CD4-positive, alpha-beta T cell treated with Interleukin-10 for 1 hour (primary cell): ENCODE measurements around the gene DNAJB1.
A peak's percentile ranks its signal among the peaks of the same experiment; 100 is the strongest.

ENCODE experiments used
- DNase-seq: peaks from one replicate; pipeline ENCODE4 v3.0.0-alpha.2; 2020

DNAJB1 gene

GRCh38 chr19:14494910-14495671, 23.1 kb downstream of the DNAJB1 start:
- DNase-seq, result no peak

GRCh38 chr19:14494411-14494810, 23.8 kb downstream of the DNAJB1 start:
- DNase-seq, result no peak

- DNase-seq, result no peak
Measured at GRCh38 chr19:14492756-14493337, 25.4 kb downstream of the DNAJB1 start.

- no peak for DNase-seq
Measured at GRCh38 chr19:14487370-14488125, 30.6 kb downstream of the DNAJB1 start.

- no peak for DNase-seq
Measured at GRCh38 chr19:14482172-14482941, 35.8 kb downstream of the DNAJB1 start.

- DNase-seq, result no peak
Measured at GRCh38 chr19:14480700-14481079, 37.5 kb downstream of the DNAJB1 start.

- DNase-seq, result peak; percentile 76
Measured at GRCh38 chr19:14479975-14480699, 38.1 kb downstream of the DNAJB1 start.

GRCh38 chr19:14479309-14479974, 38.8 kb downstream of the DNAJB1 start:
- DNase-seq, result no peak

- no peak for DNase-seq
Measured at GRCh38 chr19:14478113-14478545, 40.1 kb downstream of the DNAJB1 start.

- no peak for DNase-seq
Measured at GRCh38 chr19:14477418-14478112, 40.6 kb downstream of the DNAJB1 start.

GRCh38 chr19:14476673-14477401, 41.4 kb downstream of the DNAJB1 start:
- peak; percentile 77 for DNase-seq

- DNase-seq, result no peak
Measured at GRCh38 chr19:14476327-14476672, 41.9 kb downstream of the DNAJB1 start.

- DNase-seq, result peak; percentile 30
Measured at GRCh38 chr19:14475251-14476073, 42.7 kb downstream of the DNAJB1 start, which contains the start of gene PTGER1. TSS of gene PTGER1 (minus strand) at chr19:14475354. CDS start at chr19:14474320, 1,034 bp downstream.

GRCh38 chr19:14474827-14475226, 43.4 kb downstream of the DNAJB1 start:
- DNase-seq, result no peak

- no peak for DNase-seq
Measured at GRCh38 chr19:14473978-14474578, 44.1 kb downstream of the DNAJB1 start.

- no peak for DNase-seq
Measured at GRCh38 chr19:14473073-14473977, 44.9 kb downstream of the DNAJB1 start.

GRCh38 chr19:14472202-14472938, 45.8 kb downstream of the DNAJB1 start:
- DNase-seq, result peak; percentile 85
